HG03066 (cell line): Measurements from ENCODE around the gene MYADML2.

Source experiments
- ATAC-seq: cut with Tn5 transposase; IDR thresholded peaks from one replicate; pipeline ENCODE4 v1.9.1; 2021; ENCODE audit warnings: low read depth; ENCODE audit not compliant: unreplicated experiment

The MYADML2 gene

GRCh38 chr17:81941484-81942166 is 5.4 kb downstream of the MYADML2 start:
- ATAC-seq: no peak

GRCh38 chr17:81940538-81941483 is 6.2 kb downstream of the MYADML2 start:
- no peak for ATAC-seq

GRCh38 chr17:81939881-81940385 is 7.1 kb downstream of the MYADML2 start:
- ATAC-seq: no peak

DNA sequence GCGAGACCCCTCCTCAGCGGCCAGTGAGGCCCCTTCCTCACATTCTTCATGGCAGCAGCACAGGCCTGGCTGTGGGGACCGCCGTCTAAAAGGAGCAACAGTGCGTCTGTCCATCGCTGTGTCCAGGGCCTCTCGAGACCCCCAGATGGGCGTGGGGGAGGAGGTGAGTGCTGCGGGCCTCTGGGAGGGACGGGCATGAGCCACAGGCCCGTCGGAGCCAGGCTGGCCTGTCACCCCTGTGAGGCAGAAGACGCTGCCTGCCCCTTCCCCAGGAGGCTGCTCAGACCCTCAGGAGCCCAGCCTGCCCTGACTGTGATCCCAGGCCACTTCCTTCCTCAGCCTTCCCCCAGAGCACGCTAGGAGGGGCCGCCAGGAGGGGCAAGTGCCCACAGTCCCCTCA is 7.8 kb downstream of the MYADML2 start:
- no peak for ATAC-seq

GRCh38 chr17:81935709-81936084 is 11.3 kb downstream of the MYADML2 start:
- ATAC-seq: no peak

DNA sequence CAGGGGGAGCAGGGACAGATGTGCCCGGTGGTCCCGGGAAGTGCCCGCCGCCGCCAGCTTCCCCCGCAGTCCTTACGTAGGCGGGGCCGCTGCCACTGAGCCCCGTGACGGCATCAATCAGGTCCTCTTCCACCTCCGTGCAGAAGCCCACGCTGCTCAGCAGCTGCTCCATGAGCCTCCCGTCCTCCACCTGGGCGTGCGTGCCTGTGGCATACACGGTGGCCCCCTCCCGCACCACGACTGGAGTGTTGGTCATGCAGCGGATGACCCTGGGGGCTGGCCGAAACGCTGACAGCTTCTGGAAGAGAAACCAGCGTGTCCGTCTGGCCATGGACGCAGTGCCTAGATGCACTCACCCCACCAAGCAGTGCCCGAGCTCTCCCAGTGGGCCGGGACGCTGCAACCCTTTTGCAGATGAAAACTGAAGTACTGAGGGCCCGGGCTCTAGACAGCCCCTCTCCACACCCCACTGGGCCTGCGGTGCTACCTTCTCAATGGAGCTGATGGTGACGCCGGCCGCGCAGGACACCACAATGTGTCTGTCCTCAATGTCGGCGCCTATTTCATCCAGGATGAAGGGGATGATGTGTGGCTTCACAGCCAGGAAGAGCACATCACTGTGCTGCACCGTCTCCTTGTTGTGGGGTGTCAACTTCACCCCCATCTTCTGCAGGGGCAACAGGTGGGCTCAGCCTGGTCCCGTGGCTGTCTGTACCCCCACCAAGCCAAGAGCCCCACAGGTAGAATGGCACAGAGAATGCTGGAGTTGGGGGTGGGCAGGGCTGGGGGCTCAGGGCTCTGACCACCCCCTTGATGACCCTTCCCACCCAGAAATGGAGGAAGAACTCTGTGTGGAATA is 12.0 kb downstream of the MYADML2 start:
- no peak for ATAC-seq

- no peak for ATAC-seq
Observed at GRCh38 chr17:81934098-81934757, 12.8 kb downstream of the MYADML2 start.

DNA sequence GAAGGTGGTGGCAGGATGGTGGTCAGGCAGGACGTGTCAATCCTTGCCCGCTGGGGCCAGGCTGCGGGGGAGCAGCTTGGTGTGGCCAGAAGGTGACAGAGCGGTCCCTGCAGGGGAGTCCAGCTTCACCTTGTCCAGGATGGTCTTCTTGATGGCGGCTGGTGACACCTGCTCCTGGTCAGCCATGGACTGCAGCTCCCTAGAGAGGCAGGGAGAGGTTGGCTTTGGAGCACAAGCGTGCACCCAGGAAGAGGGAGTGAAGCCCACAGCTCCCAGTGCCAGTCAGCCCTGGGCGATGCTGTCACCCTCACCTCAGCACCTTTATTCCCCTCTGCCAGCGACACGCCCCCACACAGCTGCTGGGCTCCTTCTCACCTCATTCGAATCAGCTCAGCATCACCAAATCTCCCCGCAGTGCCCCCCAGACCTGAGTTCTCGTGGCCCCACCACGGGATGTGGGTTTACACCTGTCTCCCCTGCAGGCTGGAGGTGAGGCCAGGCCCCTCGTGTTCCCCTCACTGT is 13.8 kb downstream of the MYADML2 start:
- ATAC-seq: no peak

- ATAC-seq: no peak
Observed at GRCh38 chr17:81932333-81932983, 14.6 kb downstream of the MYADML2 start.

DNA sequence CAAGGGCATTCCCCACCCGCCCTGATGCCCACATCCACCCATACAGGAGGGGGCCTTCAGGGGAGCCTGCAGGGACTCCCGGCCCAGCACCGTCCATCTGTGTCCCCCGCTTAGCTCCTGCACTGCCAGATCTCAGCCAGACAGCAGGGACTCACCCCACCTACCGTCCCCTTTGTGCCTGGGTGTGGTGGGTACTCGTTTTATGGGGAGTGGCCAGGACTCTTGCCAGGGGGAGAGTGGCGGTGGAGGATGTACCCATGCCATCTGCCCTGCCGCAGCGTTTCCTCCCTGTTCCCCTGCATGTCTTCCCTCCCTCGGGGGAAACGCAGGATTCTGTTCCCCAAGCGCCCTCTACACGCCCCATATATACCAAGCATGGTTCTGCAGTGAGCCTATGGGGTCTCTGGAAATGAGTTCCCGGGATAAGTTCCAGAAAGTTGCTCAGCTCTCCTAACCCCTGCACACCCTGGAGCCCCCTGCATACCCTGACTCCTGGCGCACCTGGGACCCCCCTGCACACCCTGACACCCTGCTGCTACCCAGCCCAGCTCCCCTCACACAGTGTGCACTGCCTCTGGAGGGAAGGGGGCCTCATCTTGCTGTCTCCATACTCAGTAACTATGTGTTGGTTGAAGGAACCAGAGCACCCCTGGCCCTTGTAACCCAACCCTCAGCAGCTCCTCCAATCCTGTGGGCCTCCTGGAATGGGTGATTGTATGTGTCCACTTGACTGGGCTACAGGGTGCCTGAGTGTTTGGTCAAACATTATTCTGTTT is 15.3 kb downstream of the MYADML2 start:
- ATAC-seq: no peak

GRCh38 chr17:81931189-81931556 is 15.9 kb downstream of the MYADML2 start:
- ATAC-seq: no peak

GRCh38 chr17:81930142-81931125 is 16.6 kb downstream of the MYADML2 start:
- no peak for ATAC-seq

- no peak for ATAC-seq
Observed at GRCh38 chr17:81929253-81930141, 17.5 kb downstream of the MYADML2 start.

- no peak for ATAC-seq
Observed at GRCh38 chr17:81928544-81929252, 18.3 kb downstream of the MYADML2 start.

- ATAC-seq: no peak
Observed at GRCh38 chr17:81927653-81928543, 19.1 kb downstream of the MYADML2 start, which contains the start of gene MAFG. MAFG (minus strand) TSS chr17:81927735; CDS start chr17:81923185, 4,550 bp downstream.
